ENCODE results near the gene RESP18.
A peak's percentile ranks its signal among the peaks of the same experiment; 100 is the strongest.

The RESP18 gene

GRCh38 chr2:219362524-219363164, 30.1 kb upstream of the RESP18 start:
- in situ Hi-C loops (cut with HindIII; ENCODE audit: low sequenced_read_pairs) = no loop called here
- no peak for TF ChIP-seq CTCF (IDR thresholded peaks at IDR 0.05; ENCODE audit: low read depth, low read length)
- DNase-seq (ENCODE audit: low read depth, low spot score) = peak; percentile 94
- no peak overlapping the region for H3K4me3 ChIP-seq (ENCODE audit: low read depth, low read length)

- H3K4me3 ChIP-seq (ENCODE audit: low read depth, low read length) = no peak overlapping the region
- no peak for DNase-seq (ENCODE audit: low read depth, low spot score)
- in situ Hi-C loops (cut with HindIII; ENCODE audit: low sequenced_read_pairs) = no loop called here
- no peak for TF ChIP-seq CTCF (IDR thresholded peaks at IDR 0.05; ENCODE audit: low read depth, low read length)
Observed at GRCh38 chr2:219362072-219362471, 29.5 kb upstream of the RESP18 start.

DNA sequence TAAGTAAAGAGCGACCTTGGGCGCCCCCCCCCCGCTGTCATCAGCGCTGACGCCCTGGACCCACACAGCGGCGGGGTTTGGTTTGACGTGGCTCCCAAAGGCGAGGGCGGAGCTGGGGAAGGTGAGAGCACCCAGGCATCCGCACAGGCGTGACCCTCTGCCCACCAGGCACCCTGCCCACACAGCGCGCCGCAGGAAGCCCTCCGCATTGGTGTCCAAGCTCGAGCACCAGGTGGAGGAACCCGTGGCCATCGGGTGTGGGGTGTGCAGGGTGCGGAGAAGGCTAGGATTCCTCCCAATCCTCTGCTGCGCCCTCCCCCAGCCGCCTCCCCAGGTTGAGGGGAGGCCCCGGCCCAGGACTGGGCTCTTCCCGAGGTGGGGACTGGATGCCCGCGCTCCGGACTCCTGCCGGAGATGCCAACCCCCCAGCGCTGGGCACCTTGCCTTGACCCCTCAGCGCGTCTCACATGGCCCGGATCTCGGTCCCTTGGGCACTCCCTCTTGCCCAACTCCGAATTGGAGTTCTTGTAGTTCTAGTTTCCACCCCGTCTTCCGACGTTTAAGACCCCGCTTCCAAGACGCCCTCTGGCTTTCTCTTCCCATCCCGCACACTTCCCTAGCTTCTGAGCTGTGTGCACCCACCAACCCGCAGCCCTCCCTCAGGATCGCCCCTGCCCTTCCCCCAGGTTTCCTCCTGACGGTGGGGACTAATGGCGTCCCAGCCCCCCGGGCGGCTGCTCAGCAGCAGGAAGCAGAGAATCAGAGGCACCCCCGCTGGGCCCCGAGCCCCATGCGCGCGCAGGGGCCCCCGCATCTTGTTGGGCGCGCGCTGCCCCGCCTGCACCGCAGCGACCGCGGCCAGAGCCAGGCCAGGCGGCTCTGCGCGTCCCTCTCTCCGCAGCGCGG, 25.9 kb upstream of the RESP18 start:
- no peak for DNase-seq (ENCODE audit: low read depth, low spot score)
- in situ Hi-C loops (cut with HindIII; ENCODE audit: low sequenced_read_pairs) = no loop called here
- H3K4me3 ChIP-seq (ENCODE audit: low read depth, low read length) = no peak overlapping the region
- no peak for TF ChIP-seq CTCF (IDR thresholded peaks at IDR 0.05; ENCODE audit: low read depth, low read length)

DNA sequence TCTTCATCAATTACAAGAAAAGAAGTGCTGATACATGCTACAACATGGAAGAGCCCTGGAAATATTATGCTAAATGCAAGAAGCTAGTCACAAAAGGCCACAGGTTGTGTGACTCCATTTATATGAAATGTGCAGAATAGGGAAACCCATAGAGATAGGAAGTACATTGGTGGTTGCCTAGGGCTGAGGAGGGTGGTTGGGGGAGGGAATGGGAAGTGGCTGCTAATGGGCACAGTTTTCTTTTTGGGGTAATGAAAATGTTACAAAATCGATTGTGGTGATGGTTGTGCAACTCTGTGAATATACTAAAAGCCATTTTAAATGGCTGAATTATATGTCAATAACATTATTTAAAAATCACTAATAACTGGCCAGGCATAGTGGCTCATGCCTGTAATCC, 24.3 kb upstream of the RESP18 start:
- no peak for DNase-seq (ENCODE audit: low read depth, low spot score)
- in situ Hi-C loops (cut with HindIII; ENCODE audit: low sequenced_read_pairs) = no loop called here
- no peak for TF ChIP-seq CTCF (IDR thresholded peaks at IDR 0.05; ENCODE audit: low read depth, low read length)

GRCh38 chr2:219354582-219354981, 22.0 kb upstream of the RESP18 start:
- TF ChIP-seq CTCF (IDR thresholded peaks at IDR 0.05; ENCODE audit: low read depth, low read length) = no peak
- no peak for DNase-seq (ENCODE audit: low read depth, low spot score)
- H3K4me3 ChIP-seq (ENCODE audit: low read depth, low read length) = no peak overlapping the region
- in situ Hi-C loops (cut with HindIII; ENCODE audit: low sequenced_read_pairs) = no loop called here

More for the DNA sequence above, 24.3 kb upstream of the RESP18 start:
- no peak overlapping the region for H3K4me3 ChIP-seq (ENCODE audit: low read depth, low read length)

- in situ Hi-C loops (cut with HindIII; ENCODE audit: low sequenced_read_pairs) = no loop called here
- H3K4me3 ChIP-seq (ENCODE audit: low read depth, low read length) = no peak overlapping the region
- TF ChIP-seq CTCF (IDR thresholded peaks at IDR 0.05; ENCODE audit: low read depth, low read length) = no peak
- DNase-seq (ENCODE audit: low read depth, low spot score) = no peak
Observed at GRCh38 chr2:219353129-219353528, 20.6 kb upstream of the RESP18 start.

Data from astrocyte of the spinal cord (primary cell).